Adrenal gland (tissue), 12 donors: Measurements from ENCODE around the gene HHLA2. TPM values are rescaled to one million over a fixed set of nuclear protein-coding genes. Genes with fewer than 3 reads are reported as not detected.

Experiments
- DNase-seq, 7 donors: peaks; one replicate each; pipeline ENCODE4 v3.0.0-alpha.2; 2019 to 2020
- H3K27ac ChIP-seq, 5 donors: fragments of 200-600 bp; sonication (generic) in 4 of 5; 1 replicate in 3 of 5; 2 replicates in 2 of 5; pipeline versions ENCODE4 v1.5.1 to v1.8.0; 2016 to 2020; ENCODE audit warnings: mild to moderate bottlenecking in 1 of 5
- H3K27me3 ChIP-seq: fragments of 200-600 bp; 2 replicates; pipeline ENCODE4 v1.8.0; 2021
- H3K36me3 ChIP-seq, 2 donors: fragments of 200-600 bp; replicated peaks in 1 of 2; 1 replicate in 1 of 2; 2 replicates in 1 of 2; pipeline versions ENCODE4 v1.5.1 to v1.8.0; 2018 to 2022
- H3K4me1 ChIP-seq, 2 donors: fragments of 200-600 bp; replicated peaks in 1 of 2; 1 replicate in 1 of 2; 2 replicates in 1 of 2; pipeline versions ENCODE4 v1.5.1 to v1.8.0; 2018 to 2021
- H3K4me3 ChIP-seq, 4 donors: fragments of 200-600 bp; sonication (generic) in 3 of 4; one replicate each; pipeline ENCODE4 v1.5.1; 2016 to 2018
- H3K9me3 ChIP-seq, 3 donors: fragments of 200-600 bp; sonication (generic) in 1 of 3; replicated peaks in 1 of 3; 1 replicate in 2 of 3; 2 replicates in 1 of 3; pipeline versions ENCODE4 v1.5.1 to v1.8.0; 2016 to 2021
- CTCF ChIP-seq, 6 experiments: fragments of 450-650 bp in 4 of 6; fragments of 200-600 bp in 2 of 6; sonication (generic) in 1 of 6; IDR thresholded peaks; 1 replicate in 5 of 6; 2 replicates in 1 of 6; pipeline versions ENCODE4 v1.5.1 to v1.8.0; 2016 to 2021; ENCODE audit warnings: antibody characterized with exemption in 6 of 6, mild to moderate bottlenecking in 2 of 6, moderate library complexity in 1 of 6
- POLR2A ChIP-seq, 2 donors: fragments of 450-650 bp; IDR thresholded peaks; one replicate each; pipeline ENCODE4 v1.6.1; 2017; ENCODE audit warnings: antibody characterized with exemption in 2 of 2, mild to moderate bottlenecking in 2 of 2, moderate library complexity in 1 of 2
- WGBS, 4 donors: extraction: QIAGEN DNeasy Blood & Tissue Kit in 2 of 4; methylation state at CpG; one replicate each; pipeline versions ENCODE4 v1.1.5 to v1.1.7; 2013 to 2017; 5-methylcytosine and 5-hydroxymethylcytosine counted together
- intact Hi-C, 2 donors: fragments of 100-400 bp; cut with DNase I; formaldehyde crosslinking; loops; one replicate each; pipeline versions ENCODE4 v1.14.1 to v1.15.0; 2022 to 2023
- polyA plus RNA-seq, 3 donors: library from polyadenylated mRNA; stranded (reverse); fragments of 200-250 nt in 2 of 3; fragments of 350-450 nt in 1 of 3; fragmentation: Illumina TruSeq in 1 of 3; extraction: RNeasy Lipid Tissue Mini Kit (QIAGEN cat#74804) in 1 of 3; gene quantifications; one replicate each; pipeline ENCODE4 v1.2.3, GENCODE V29; 2013 to 2014
- total RNA-seq, 9 donors: library from RNA; depleted of rRNA in 4 of 9; stranded (reverse); fragments of >200 nt in 4 of 9; fragments of 120-200 nt in 1 of 9; fragmentation: NEBNext Ultra II Directional in 1 of 9; extraction: Animal tissue kit (Norgen Biotek cat#: 25700) in 1 of 9; gene quantifications; one replicate each; pipeline versions ENCODE4 v1.1.0 to v1.2.4, GENCODE V29; 2013 to 2023
- donor health status: healthy with polysubstance abuse.
- donor health status: Bipolar disorder and iron deficiency.
- donor health status: DM: yes; HTN: yes; CAD: no.
- donor health status: DM: no; HTN: no; CAD: no.
- donor health status: DM: no; HTN: no; CAD: no.
- donor health status: DM: yes; HTN: yes; CAD: no.

HHLA2 gene
- total and polyA plus RNA-seq, 12 donors = 0.03 to 0.06 TPM; not detected in 10

GRCh38 chr3:108342837-108343486 is 46.6 kb downstream of the HHLA2 start:
- Histone ChIP-seq H3K4me1 (no peaks in the 10 kb centered on the region), H3K9me3 (no peaks in the 10 kb centered on the region), H3K27ac (no peak overlapping the region), H3K4me3 (no peak overlapping the region), H3K36me3 (no peaks in the 10 kb centered on the region), H3K27me3 (no peaks in the 10 kb centered on the region)
- intact Hi-C loops = no loop called here
- no peak for DNase-seq
- 54 to 81% (median 64%) methylated on average over 4 of the region's 4 CpGs for WGBS, 4 donors
- no peak for TF ChIP-seq POLR2A (IDR thresholded peaks at IDR 0.05)
- no peak for TF ChIP-seq CTCF (IDR thresholded peaks at IDR 0.05)

GRCh38 chr3:108343491-108343890 is 47.1 kb downstream of the HHLA2 start:
- Histone ChIP-seq H3K4me3 (no peak overlapping the region), H3K9me3 (no peaks in the 10 kb centered on the region), H3K36me3 (no peaks in the 10 kb centered on the region), H3K27ac (no peak overlapping the region), H3K4me1 (no peaks in the 10 kb centered on the region), H3K27me3 (no peaks in the 10 kb centered on the region)
- no peak for DNase-seq
- intact Hi-C loops = no loop called here
- TF ChIP-seq CTCF (IDR thresholded peaks at IDR 0.05) = no peak
- TF ChIP-seq POLR2A (IDR thresholded peaks at IDR 0.05) = no peak
- WGBS, 4 donors = 87 to 90% (median 88%) methylated on average over 4 of the region's 4 CpGs

DNA sequence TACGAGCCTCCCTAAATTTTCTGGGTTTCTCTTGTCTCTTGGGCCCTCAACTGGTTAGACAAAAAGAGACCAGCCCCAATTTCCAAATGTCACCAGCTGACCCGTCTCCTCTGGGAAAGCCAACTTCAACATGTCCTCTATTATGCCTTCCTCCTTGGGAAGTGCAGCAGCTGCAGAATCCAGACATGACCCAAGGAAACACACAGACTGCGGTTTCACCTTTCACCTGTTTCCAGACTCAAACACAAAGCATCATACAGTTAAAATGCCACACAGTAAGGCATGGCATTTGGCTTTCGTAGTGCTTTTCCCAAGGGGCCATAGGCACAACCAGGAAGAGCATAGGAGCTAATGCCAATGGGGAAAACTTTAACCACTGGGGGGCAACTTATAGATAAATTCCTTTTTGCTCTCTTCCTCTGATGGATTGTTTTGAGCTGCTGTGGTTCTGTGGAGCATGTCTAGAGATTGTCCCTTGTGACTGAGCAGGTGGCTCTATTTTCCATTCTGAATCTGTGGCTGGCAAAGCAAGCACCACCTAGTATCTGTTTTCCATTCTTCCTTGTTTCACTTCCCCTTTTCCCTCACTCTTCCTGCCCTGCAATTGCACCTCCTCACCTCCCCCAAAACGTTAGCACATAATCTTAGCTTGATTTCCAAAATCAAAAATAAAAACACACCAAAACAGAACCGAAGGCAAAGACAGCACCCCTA is 49.3 kb downstream of the HHLA2 start:
- Histone ChIP-seq H3K9me3 (no peaks in the 10 kb centered on the region), H3K4me3 (no peak overlapping the region), H3K27ac (no peak overlapping the region), H3K4me1 (no peaks in the 10 kb centered on the region), H3K27me3 (no peaks in the 10 kb centered on the region), H3K36me3 (no peaks in the 10 kb centered on the region)
- no peak for DNase-seq
- intact Hi-C loops = no loop called here
- no peak for TF ChIP-seq CTCF (IDR thresholded peaks at IDR 0.05)
- TF ChIP-seq POLR2A (IDR thresholded peaks at IDR 0.05) = no peak
- WGBS, 4 donors = 39 to 73% (median 50%) methylated on average over 6 of the region's 6 CpGs

- Histone ChIP-seq H3K4me3 (no peak overlapping the region), H3K9me3 (no peaks in the 10 kb centered on the region), H3K36me3 (no peaks in the 10 kb centered on the region), H3K4me1 (no peaks in the 10 kb centered on the region), H3K27me3 (no peaks in the 10 kb centered on the region), H3K27ac (no peak overlapping the region)
- TF ChIP-seq POLR2A (IDR thresholded peaks at IDR 0.05) (no peak), CTCF (IDR thresholded peaks at IDR 0.05) (no peak)
- DNase-seq = no peak
- WGBS, 4 donors = 73 to 85% (median 81%) methylated on average over 5 of the region's 5 CpGs
- intact Hi-C loops = no loop called here
Observed at GRCh38 chr3:108346301-108347227, 50.2 kb downstream of the HHLA2 start.
